HPDE6-E6E7 (cell line): ENCODE measurements around the gene RAX2.
"Not testable (repeated sequence)": the region's sequence is repeated elsewhere in the genome, so short reads cannot be mapped to it uniquely, and the experiment has no call there.

Experiments used
- DNase-seq: peaks from one replicate; pipeline ENCODE4 v3.0.0; 2011; ENCODE audit warnings: missing footprints; ENCODE audit errors: extremely low spot score

RAX2 gene

DNA sequence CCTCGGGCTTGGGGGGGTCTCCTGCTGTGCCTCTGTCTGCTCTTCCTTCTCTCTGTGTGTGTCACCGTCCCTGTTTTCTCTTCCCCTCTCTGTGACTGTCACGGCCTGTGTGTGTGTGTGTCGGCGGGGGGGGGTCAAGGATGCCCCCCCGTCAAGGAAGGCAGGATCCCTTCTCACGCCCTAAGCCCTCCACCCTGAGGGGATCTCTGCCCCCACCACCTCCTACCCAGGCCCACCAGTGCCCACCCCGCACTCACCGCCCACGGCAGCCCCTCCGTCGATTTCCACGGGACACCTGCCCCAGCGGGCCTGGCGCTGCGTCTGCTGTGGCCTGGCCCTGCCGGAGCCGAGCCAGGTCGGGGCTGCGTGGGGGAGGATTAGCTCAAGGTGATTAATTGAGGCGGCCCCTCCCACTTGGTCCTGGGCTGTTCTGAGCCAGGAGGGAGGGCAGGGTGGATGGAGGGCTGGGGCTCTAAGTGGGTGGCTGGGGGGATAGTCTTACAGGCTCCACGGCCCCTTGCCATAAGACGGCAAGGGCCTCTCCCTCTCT lies at the start of gene RAX2:
RAX2 (minus strand) TSS at position 323 of the 550 bp plus-strand sequence. CDS start 486 bp downstream, outside the sequence.
- DNase-seq: no peak

DNA sequence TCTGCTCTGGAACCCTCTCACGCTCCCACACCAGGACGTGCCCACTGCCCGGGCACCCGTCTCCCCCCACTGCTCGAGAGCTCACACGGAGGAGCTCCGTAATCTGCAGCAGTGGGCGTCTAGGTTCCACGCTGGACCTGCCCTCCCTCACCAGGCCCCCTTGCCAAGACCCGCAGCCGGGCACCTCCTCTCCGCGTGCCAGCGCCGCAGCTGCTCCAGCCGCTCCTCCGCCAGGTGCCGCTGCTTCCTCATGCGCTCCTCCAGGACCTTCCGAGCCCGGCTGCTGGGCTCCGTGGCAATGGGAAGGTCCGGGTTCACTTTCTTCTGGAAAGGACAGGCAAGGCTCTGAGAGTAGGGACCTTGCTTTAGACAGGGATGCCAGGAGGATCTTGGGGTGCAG lies 49.1 kb upstream of the RAX2 start:
- DNase-seq: no peak

DNA sequence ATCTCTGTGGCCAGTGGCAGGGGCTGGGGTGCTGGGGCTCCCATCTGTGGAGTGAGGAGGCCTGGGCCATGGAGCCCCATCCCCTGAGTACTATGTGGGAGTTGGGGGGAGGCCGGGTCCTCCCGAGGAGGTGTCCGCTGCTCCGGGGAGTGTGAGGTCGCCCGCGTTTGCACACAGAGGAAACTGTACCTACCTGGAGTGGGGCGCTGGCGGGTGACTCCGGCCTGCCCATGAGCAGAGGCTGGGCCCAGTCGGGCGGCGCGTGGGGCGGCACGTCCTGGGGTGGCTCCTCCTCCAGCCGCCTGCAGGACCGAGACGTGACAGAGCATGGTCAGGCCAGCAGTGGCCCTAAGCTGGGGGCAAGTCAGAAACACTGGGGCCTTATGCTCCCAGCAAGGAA lies 48.0 kb upstream of the RAX2 start:
- no peak for DNase-seq

DNA sequence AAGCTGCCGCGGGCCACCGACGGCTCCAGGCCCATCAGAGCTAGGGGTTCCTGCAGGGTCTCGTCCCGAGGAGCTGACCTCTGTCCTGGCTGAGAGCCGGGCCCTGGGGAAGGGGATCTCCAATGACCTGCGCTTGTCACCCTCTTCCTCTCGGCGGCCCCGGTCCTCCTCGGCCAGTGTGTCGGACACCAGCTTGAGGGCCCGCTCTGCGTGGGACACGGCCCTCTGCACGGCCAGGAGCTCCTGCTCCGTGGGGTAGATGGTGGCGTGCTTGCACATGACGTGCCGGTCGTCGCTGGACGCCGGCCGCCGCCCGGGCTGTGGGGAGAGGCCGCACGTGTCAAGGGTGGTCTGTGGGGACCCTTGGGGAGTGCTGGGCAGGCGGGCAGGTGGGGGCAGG lies 46.9 kb upstream of the RAX2 start:
- no peak for DNase-seq

DNA sequence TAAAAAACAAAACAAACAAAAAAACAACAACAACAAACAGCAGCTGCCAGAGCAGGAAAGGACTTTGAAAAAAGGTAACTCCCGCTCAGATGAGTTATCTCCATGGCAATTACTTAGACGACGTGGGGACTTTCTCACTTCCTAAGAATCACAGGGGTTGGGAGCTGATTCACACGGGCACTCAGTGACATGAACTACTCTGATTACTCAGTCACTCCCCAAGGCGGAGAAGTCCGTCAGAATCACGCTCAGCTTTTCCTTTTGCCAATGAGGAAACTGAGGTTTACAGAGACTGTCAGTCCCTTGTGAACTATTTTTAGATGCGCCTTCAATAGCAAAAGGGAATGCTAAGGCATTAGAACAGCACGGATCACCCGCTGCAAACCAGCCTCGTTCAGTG lies 46.4 kb upstream of the RAX2 start:
- DNase-seq: no peak

DNA sequence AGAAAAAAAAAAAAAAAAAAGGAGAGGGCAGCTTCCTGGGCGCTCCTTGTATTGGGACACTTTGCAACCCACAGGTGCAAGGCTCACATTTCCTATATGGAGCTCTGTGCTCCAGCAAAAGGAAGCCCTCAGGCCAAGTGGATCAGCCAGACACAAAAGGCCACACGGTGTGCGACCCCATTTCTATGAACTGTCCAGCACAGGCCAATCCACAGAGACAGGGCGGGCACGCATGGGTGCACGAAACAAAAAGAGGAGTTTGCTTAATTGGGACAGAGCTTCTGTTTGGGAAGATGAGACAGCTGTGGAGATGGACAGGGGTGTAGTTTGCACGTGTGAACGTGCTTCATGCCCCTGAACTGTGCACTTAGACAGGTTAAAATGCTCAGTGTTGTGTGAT lies 45.7 kb upstream of the RAX2 start:
- DNase-seq: no peak

DNA sequence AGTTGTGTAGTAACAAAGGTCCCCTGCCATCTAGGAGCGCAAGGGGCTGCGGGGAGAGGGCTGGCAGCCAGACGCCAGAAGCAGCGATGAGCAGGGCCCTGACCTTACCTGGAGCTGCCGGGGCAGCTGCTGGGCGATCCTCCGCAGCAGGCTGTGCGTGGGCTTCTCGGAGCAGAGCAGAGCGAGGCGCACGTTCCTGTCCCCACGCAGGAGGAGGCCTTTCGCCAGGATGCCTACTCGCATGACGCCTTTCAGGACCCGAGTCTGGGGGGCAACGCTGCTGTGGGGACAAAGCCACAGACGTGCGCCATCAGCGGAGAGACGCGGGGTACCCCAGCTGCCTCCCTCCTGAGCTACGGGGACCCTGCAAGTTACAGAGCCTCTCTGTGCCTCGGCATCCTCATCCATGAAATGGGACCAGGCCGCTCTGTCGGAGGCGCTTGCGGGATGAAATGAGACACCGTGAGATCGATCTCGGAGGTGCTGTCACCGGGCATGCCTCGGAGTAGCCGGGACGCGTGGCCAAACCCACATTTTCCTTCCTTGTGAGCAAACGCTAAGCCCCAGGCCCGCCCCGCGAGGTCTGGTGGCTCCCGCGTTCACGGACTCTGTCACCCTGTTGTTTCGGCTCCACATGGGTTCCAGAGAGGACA lies 44.7 kb upstream of the RAX2 start:
- DNase-seq: no peak

DNA sequence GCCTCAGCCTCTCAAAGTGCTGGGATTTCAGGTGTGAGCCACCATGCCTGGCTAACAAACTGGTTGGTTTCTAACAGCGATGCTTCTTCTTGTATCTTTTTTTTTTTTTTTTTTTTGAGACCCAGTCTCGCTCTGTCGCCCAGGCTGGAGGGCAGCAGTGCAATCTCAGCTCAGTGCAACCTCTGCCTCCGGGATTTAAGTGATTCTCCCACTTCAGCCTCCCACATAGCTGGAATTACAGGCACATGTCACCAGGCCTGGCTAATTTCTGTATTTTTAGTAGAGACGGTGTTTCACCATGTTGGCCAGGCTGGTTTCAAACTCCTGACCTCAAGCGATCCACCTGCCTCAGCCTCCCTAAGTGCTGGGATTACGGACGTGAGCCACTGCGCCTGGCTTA lies 44.1 kb upstream of the RAX2 start:
- not testable (repeated sequence) for DNase-seq

DNA sequence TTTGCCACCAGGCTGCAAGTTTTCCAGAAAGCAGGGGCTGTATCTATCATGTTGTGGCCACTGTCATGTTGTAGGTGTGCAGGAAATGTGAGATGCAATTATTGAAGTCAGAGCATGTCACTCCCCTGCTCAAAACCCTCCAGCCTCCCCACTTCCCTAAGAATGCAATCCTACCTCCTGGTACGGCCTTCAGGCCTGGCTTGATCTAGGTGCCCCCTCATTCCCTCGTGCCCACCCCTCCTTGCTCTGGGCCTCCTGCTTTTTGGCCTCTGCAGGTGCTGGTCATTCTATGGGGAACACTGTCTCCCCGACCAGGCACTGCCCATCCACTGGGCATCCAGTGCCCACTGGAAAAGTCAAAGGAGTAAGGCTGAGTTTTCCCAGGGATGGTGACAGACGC lies 42.6 kb upstream of the RAX2 start:
- no peak for DNase-seq

DNA sequence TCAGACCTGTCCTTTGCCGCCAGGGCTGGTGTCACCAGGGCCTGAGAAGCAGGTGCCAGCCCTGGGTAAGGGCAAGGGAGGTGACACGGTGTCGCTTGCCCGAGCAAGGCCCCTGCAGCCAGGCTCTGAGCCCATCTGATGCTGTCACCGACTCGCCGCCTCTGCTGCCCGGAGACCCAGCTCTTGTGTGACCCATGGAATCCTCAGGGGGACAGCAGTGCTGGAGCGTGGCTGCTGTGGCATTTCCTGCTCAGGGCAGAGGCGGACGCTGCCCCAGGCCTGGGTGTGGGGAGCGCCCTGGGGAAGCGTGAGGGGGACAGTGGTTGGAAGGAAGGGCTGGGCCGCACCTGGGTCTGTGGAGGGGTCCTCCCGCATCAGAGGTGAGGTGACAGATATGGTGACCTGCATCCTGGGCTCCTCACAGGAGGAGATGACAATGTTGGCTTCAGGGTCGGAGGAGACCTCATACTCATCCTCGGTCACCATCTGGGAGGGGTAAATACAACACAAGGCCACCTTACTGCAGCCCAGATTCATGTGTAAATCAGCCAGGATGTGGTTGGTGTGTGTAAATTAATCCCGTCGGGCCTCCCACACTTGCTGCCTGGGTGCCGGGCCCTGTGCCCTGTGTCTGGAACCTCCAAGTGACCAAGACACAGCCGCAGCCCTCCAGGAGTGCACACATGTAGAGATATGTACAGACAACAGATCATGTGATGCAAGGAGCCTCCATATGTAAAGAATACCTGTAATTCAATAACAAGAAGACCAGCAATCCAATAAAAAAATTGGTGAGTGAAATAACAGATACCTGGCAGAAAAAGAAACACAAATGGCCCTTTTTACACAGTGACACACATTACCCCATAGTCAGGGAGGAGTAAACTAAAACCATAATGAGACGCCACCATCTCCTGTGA lies 41.7 kb upstream of the RAX2 start:
- no peak for DNase-seq

DNA sequence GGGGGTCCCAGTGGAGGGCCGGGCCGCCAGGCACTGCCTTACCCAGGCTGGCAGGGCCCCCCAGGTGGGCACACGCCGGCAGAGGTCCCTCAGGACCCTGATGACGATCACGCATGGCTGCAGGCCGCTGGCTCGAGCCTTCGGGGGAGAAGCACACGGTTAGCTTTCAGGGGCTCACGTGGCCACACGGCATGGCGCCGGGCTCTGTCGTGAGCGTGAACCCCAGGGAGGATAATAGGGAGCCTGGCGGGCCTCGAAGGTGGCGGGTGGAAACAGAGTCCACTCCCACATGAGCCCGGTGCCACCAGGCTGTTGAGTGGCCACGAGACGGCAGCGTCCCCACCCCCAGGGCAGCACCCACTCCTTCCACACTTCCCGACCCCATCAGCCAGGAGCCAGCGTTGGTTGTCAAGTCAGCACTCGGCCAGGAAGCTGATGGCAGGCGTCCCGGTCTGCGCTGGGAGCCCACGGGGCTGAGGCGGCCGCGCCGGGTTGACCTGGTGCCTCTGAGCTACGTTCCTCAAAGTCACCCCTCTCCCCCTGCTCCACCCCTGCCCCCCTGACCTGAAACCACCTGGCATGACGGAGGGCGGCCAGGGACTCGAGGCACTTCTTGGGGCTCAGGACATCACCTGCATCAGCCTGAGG lies 38.8 kb upstream of the RAX2 start:
- no peak for DNase-seq

DNA sequence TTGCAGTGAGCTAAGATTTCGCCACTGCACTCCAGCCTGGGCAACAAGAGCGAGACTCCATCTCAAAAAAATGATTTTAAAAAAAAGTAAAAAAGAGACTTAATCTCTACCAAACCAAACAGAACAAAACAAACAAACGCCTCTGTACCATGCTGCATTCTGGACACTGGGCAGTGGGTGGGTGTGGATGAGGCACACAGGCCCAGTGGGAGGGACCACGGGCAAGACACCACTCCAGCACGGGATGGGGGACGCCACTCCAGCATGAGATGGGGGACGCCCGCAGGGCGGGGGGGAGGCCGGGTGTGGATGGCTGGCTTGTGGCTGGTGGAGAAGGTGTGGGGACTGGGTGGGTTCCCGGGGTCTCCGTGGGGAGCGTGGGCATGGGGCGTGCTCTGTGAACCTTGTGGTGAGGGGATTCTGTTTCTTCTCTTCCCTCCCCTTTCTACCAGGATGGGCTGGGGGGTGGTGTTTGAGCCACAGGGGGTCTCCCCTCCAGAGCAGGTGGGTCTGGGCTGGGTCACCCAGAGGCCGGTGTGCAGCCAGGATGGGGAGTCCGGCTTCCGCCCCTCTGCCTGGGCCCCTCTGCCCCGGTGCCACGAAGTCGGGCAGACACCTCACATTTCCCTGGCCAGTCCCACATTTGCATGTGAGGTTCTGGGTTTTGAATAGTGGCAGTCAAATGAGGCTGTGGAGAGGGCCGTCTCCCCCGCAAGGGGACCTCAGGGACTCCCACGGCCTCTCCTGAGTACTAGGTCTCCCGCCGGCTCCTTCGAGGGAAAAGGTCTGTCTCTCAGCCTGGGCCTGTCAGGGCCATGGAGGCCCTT lies 38.1 kb upstream of the RAX2 start:
- no peak for DNase-seq

DNA sequence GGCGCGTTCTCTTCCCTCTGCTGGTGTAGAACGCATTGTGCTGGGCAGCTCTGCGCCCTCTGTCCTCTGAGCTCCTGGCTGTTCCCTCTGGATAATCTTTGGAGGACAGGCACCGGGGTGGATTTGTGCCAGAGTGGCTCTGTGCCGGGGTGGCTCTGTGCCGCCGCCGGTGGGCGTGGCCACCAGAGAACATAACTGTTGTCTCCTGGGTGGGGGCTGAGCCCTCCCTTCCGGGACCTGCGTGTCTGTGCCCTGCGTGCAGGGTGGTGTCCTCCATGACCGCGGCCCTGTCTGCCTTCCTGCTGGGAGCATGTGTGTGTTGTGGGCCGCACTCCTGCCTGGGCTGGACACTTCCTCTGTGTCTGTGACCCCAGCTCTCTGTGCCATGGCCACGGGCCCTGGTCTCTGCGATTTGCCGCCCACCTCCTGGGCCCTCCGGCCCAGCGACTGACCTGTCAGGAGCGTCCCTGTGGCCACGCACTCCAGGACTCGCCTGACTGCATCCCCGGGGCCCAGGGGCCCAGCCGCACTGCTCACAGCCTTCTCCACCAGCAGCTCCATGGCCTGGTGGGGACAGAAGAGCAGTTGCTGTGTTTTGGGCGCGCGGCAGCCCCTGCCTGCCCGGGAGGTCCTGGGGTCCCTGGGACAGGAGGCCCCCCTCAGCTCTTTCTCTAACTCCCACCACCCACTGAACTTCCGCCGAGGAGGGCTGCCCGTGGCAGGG lies 36.6 kb upstream of the RAX2 start:
- DNase-seq: no peak

DNA sequence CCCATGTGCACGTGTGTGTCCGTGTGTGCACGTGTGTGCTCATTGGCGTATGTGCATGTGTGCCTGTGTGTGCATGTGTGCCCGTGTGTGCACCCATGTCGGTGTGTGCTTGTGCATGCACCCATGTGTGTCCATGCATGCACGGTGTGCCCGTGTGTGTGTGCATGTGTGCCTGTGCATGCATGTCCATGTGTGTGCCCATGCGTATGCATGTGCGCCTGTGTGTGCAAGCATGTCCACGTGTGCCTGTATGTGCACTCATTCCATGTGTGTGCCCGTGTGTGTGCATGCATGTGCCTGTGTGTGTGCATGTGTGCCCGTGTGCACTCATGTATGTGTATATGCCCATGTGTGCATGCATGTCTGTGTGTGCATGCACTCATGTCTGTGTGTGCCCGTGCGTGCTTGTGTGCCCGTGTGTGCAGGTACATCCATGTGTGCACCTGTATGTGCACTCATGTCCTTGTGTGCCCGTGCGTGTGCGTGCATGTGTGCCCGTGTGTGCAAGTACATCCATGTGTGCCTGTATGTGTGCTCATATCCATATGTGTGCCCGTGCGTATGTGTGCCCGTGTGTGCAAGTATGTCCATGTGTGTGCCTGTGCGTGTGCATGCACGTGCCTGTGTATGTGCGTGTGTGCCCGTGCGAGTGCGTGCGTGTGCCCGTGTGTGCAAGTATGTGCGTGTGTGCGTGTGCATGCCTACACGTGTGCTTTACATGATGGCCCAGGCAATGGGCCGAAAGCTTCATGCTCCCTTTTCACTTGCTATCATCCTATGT lies 35.7 kb upstream of the RAX2 start:
- DNase-seq: no peak

DNA sequence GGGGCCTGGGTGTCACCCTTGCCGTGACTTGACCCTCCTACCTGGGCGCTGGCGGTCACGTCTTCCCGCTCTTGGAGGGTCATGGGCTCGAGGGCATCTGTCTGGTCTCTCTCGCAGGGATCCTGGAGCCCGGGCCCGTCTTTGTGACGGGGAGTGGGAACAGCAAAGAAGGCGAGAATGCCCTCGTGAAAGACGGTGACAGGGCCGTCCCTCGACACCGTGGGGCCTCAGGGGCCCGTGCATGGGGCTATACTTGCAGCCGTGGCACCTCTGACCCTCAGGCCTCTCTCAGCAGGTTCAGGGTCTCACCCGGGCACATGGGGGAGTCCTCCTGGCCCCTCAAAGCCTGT lies 35.1 kb upstream of the RAX2 start:
- no peak for DNase-seq

DNA sequence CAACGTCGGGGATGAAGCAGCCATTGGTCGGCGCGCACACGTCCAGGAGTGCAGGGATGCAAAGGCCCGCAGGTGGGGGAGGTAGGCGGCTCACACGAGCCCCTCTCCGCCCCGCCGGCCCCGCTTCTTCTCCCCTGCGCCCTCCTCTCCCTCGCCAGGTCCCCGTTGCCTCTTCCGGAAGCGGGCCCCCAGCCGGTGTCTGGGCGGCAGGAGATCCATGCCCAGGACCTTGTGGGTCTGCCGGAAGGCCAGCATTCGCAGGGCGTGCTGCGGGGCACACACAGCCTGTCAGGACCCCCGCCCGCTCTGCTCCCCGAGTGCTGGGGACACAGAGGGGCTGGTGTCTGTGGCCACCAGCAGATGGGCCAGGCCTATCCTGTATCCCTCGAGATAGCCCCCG lies 33.8 kb upstream of the RAX2 start:
- no peak for DNase-seq

DNA sequence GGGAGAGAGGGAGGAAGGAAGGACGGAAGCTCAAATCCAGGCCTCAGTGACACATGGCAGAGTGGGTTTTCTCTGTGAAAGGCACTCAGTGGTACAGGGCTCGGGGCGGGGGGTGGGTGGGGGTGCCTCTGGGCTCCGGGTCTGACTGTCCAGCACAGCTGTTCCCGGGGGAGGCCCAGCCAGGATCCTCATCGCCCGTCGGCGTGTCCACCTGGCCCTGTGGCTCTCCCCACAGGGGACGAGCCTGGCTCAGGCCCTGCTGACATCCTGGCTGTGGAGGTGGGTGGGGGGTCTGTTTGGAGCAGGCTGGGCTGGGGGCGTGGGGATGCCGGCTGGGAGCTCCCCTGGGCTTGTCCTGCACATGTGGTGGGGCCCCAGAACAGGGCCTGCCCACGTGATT lies 32.4 kb upstream of the RAX2 start:
- DNase-seq: no peak

DNA sequence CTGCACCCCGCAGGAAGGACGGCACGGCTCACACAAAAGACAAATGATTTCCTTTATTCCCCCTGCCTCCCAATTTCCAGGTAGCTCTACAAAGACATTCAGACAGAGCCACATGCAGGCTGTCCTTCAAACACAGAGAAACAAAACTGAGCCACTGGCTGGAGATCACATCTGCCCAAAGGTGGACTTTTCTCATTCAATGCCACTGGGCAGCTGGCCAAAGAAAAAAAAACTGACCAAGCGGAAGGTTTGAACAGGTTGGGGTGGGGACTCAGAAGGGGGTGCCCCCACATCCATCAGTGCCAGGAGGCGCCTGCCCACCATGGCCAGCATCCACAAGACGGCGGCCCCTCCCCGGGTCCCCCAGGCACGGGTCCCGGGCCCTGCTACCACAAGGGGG lies 32.0 kb upstream of the RAX2 start:
- DNase-seq: no peak

DNA sequence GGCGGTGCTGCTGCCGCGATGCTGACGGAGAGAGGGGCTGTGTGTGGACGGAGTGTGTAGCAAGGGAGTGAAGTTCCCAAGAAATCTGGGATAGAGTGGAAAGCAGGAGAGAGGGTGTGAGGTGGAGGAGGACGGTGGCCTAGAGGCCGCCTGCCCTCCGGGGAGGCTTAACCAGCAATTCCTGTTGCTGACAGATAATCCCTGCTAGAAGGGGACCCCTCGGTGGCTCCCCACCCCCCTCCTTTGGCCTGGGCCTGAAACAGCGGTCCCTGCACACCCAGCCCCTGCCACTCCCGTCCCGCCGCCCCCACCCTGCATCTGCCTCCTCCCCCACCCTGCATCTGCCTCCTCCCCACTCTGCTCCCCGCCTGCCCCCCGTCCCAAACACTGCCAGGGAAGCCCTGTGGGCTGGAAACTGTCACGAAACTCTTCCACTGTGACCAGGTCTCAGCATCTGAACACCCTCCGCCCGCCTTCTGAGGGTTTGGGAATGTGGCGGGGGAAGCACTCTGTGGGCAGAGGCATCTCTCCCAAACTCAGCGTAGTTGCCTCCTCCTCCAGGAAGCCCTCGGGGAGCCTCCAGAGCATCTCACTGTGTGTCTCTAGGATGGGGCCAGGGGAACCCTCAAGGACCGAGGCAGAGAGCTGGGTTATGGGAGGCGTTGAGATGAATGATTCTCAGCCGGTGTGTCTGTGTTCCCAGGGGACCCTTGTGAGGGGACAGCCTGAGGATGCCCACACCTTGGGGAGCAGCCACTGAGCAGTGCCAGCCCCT lies 31.3 kb upstream of the RAX2 start:
- no peak for DNase-seq
